H1 (cell line): ENCODE measurements around the gene ZBTB7B. TPM values are rescaled to one million over a fixed set of nuclear protein-coding genes. Genes with fewer than 3 reads are reported as not detected.

Experiments
- CTCF ChIA-PET: fragments of 300-600 bp; sonication (Branson Sonifier 250); formaldehyde crosslinking; loops from one replicate; lab custom pipeline; 2021; ENCODE audit not compliant: partially characterized antibody; lab: Charles Lee
- POLR2A ChIA-PET: fragments of 300-600 bp; sonication (Branson Sonifier 250); formaldehyde crosslinking; loops from one replicate; lab custom pipeline; 2021; ENCODE audit warnings: inconsistent platforms; ENCODE audit not compliant: partially characterized antibody; lab: Charles Lee
- DNase-seq, 2 experiments: peaks; one replicate each; pipeline versions ENCODE4 v3.0.0 to v3.0.0-alpha.2; 2010 to 2022; ENCODE audit warnings: low spot score in 2 of 2, low read depth in 1 of 2, mixed read lengths in 1 of 2
- FAIRE-seq: peaks from 2 replicates; lab custom pipeline; 2011; peaks lifted over from hg19 to GRCh38; lab: Jason Lieb, UNC
- H2AFZ ChIP-seq: 2 replicates; pipeline ENCODE4 v1.8.1; 2012; ENCODE audit warnings: low read length, inconsistent platforms
- H2AK5ac ChIP-seq: 2 replicates; pipeline ENCODE4 v1.6.1; 2013; ENCODE audit warnings: low read depth, low read length
- H2BK120ac ChIP-seq: replicated peaks from 2 replicates; pipeline ENCODE3; 2013; ENCODE audit warnings: low read depth, low read length, inconsistent platforms
- H2BK12ac ChIP-seq: 2 replicates; pipeline ENCODE4 v1.6.1; 2013; ENCODE audit warnings: low read depth, low read length
- H2BK15ac ChIP-seq: 2 replicates; pipeline ENCODE4 v1.6.1; 2013; ENCODE audit warnings: low read length
- H2BK20ac ChIP-seq: 2 replicates; pipeline ENCODE4 v1.6.1; 2013; ENCODE audit warnings: low read length
- H2BK5ac ChIP-seq: 2 replicates; pipeline ENCODE4 v1.6.1; 2013; ENCODE audit warnings: low read depth, low read length
- H3K14ac ChIP-seq: 2 replicates; pipeline ENCODE4 v1.6.1; 2013; ENCODE audit warnings: inconsistent platforms; ENCODE audit not compliant: insufficient read length
- H3K18ac ChIP-seq: 2 replicates; pipeline ENCODE4 v1.6.1; 2013; ENCODE audit warnings: low read length; ENCODE audit errors: extremely low read depth
- H3K23ac ChIP-seq: 2 replicates; pipeline ENCODE4 v1.6.1; 2013; ENCODE audit warnings: inconsistent platforms; ENCODE audit not compliant: insufficient read length
- H3K23me2 ChIP-seq: 2 replicates; pipeline ENCODE4 v1.6.1; 2013; ENCODE audit warnings: low read depth, low read length
- H3K27ac ChIP-seq: 2 replicates; pipeline ENCODE4 v1.6.1; 2011; ENCODE audit warnings: low read depth, low read length, inconsistent platforms
- H3K27me3 ChIP-seq, 4 experiments: replicated peaks in 1 of 4; 1 replicate in 1 of 4; 2 replicates in 3 of 4; pipeline versions ENCODE4 v1.6.1 to v1.8.1; 2011 to 2013; ENCODE audit warnings: low read length in 3 of 4, mild to moderate bottlenecking in 3 of 4, inconsistent platforms in 2 of 4, mixed read lengths in 2 of 4, moderate library complexity in 1 of 4; ENCODE audit not compliant: control insufficient read depth in 3 of 4, insufficient read depth in 3 of 4; ENCODE audit errors: extremely low read depth in 1 of 4
- H3K36me3 ChIP-seq, 4 experiments: 2 replicates each; pipeline versions ENCODE4 v1.6.1 to v1.8.1; 2011 to 2013; ENCODE audit warnings: mild to moderate bottlenecking in 4 of 4, low read length in 3 of 4, moderate library complexity in 2 of 4, control low read depth in 1 of 4, inconsistent platforms in 1 of 4; ENCODE audit not compliant: insufficient read depth in 4 of 4, control insufficient read depth in 2 of 4
- H3K4ac ChIP-seq: replicated peaks from 2 replicates; pipeline ENCODE3; 2013; ENCODE audit warnings: low read length, low read depth, mixed read lengths, inconsistent platforms; ENCODE audit not compliant: insufficient read length
- H3K4me1 ChIP-seq, 4 experiments: replicated peaks in 1 of 4; 1 replicate in 1 of 4; 2 replicates in 3 of 4; pipeline versions ENCODE4 v1.6.1 to v1.8.1; 2011 to 2013; ENCODE audit warnings: low read length in 3 of 4, inconsistent platforms in 2 of 4, mixed read lengths in 1 of 4; ENCODE audit not compliant: insufficient read depth in 4 of 4, control insufficient read depth in 3 of 4
- H3K4me2 ChIP-seq, 2 experiments: 2 replicates each; pipeline versions ENCODE4 v1.6.1 to v1.8.1; 2011 to 2013; ENCODE audit warnings: low read depth in 2 of 2, low read length in 2 of 2, control low read depth in 1 of 2, inconsistent platforms in 1 of 2, mild to moderate bottlenecking in 1 of 2; ENCODE audit not compliant: insufficient read depth in 1 of 2
- H3K4me3 ChIP-seq, 4 experiments: fragments of 200-600, 300-600 bp in 1 of 4; sonication (generic), shearing (Covaris generic), sonication (Bioruptor Twin) in 1 of 4; 2 replicates each; pipeline versions ENCODE4 v1.5.1 to v1.8.1; 2011 to 2016; ENCODE audit warnings: low read length in 4 of 4, low read depth in 3 of 4, control low read depth in 2 of 4, inconsistent platforms in 2 of 4, mild to moderate bottlenecking in 2 of 4, mixed read lengths in 1 of 4, moderate library complexity in 1 of 4; ENCODE audit not compliant: insufficient read depth in 2 of 4; ENCODE audit errors: extremely low read depth in 1 of 4
- H3K56ac ChIP-seq: replicated peaks from 2 replicates; pipeline ENCODE3; 2013; ENCODE audit warnings: low read depth, mild to moderate bottlenecking, mixed read lengths, low read length, inconsistent platforms; ENCODE audit not compliant: insufficient read length
- H3K79me1 ChIP-seq: 2 replicates; pipeline ENCODE4 v1.6.1; 2013; ENCODE audit warnings: low read depth, low read length, control low read depth
- H3K79me2 ChIP-seq, 2 experiments: 2 replicates each; pipeline versions ENCODE4 v1.6.1 to v1.8.1; 2012 to 2013; ENCODE audit warnings: low read length in 2 of 2, mild to moderate bottlenecking in 2 of 2, inconsistent platforms in 1 of 2; ENCODE audit not compliant: insufficient read depth in 2 of 2, control insufficient read depth in 1 of 2
- H3K9ac ChIP-seq, 4 experiments: replicated peaks in 1 of 4; 1 replicate in 1 of 4; 2 replicates in 3 of 4; pipeline versions ENCODE4 v1.6.1 to v1.8.1; 2011 to 2013; ENCODE audit warnings: low read depth in 3 of 4, low read length in 3 of 4, control low read depth in 2 of 4, mild to moderate bottlenecking in 2 of 4, moderate library complexity in 2 of 4, inconsistent platforms in 1 of 4; ENCODE audit errors: extremely low read depth in 1 of 4
- H3K9me3 ChIP-seq, 2 experiments: 2 replicates each; pipeline versions ENCODE4 v1.6.1 to v1.8.1; 2012 to 2013; ENCODE audit warnings: mild to moderate bottlenecking in 2 of 2, moderate library complexity in 2 of 2, control low read depth in 1 of 2, inconsistent platforms in 1 of 2, low read depth in 1 of 2, low read length in 1 of 2, mixed read lengths in 1 of 2; ENCODE audit not compliant: insufficient read depth in 2 of 2
- H4K20me1 ChIP-seq, 2 experiments: replicated peaks in 1 of 2; 2 replicates each; pipeline versions ENCODE3 to v1.8.1; 2011 to 2013; ENCODE audit warnings: inconsistent platforms in 2 of 2, low read length in 2 of 2, mild to moderate bottlenecking in 1 of 2; ENCODE audit not compliant: insufficient read depth in 2 of 2, control insufficient read depth in 1 of 2
- H4K5ac ChIP-seq: 2 replicates; pipeline ENCODE4 v1.6.1; 2013; ENCODE audit warnings: low read length, low read depth, mixed read lengths, inconsistent platforms; ENCODE audit not compliant: insufficient read length
- H4K8ac ChIP-seq: 2 replicates; pipeline ENCODE4 v1.8.0; 2013; ENCODE audit warnings: mild to moderate bottlenecking, moderate library complexity, low read length, inconsistent platforms; ENCODE audit not compliant: insufficient read depth; ENCODE audit errors: extremely low read depth
- H4K91ac ChIP-seq: replicated peaks from 2 replicates; pipeline ENCODE3; 2013; ENCODE audit warnings: low read length, mixed read lengths, inconsistent platforms; ENCODE audit not compliant: insufficient read length
- CTBP2 ChIP-seq: IDR thresholded peaks from 2 replicates; pipeline ENCODE4 v1.7.0; 2011; ENCODE audit warnings: borderline replicate concordance, mild to moderate bottlenecking, moderate library complexity, mixed read lengths, low read length; ENCODE audit not compliant: insufficient read depth, insufficient read length
- EP300 ChIP-seq, 2 experiments: IDR thresholded peaks; 1 replicate in 1 of 2; 2 replicates in 1 of 2; pipeline ENCODE4 v1.6.1; 2011 to 2012; ENCODE audit warnings: low read depth in 2 of 2, low read length in 2 of 2, mild to moderate bottlenecking in 2 of 2, borderline replicate concordance in 1 of 2, inconsistent platforms in 1 of 2, moderate library complexity in 1 of 2
- POLR2A ChIP-seq, 2 experiments: IDR thresholded peaks; 1 replicate in 1 of 2; 2 replicates in 1 of 2; pipeline ENCODE4 v1.6.1; 2011; ENCODE audit warnings: low read depth in 2 of 2, low read length in 2 of 2, mild to moderate bottlenecking in 2 of 2; ENCODE audit errors: control extremely low read depth in 1 of 2
- SP4 ChIP-seq: IDR thresholded peaks from 2 replicates; pipeline ENCODE4 v1.6.1; 2012; ENCODE audit warnings: low read length, inconsistent platforms
- SUZ12 ChIP-seq: fragments of 200-600 bp; sonication (generic); IDR thresholded peaks from 2 replicates; pipeline ENCODE4 v1.6.1; 2012; ENCODE audit warnings: mild to moderate bottlenecking, inconsistent platforms, low read length, moderate library complexity, mixed read lengths
- TAF7 ChIP-seq: optimal IDR thresholded peaks from 2 replicates; pipeline ENCODE3; 2011; ENCODE audit warnings: low read depth, mild to moderate bottlenecking, inconsistent platforms, low read length, moderate library complexity, borderline replicate concordance
- USF2 ChIP-seq: IDR thresholded peaks from 2 replicates; pipeline ENCODE4 v1.6.1; 2011; ENCODE audit warnings: low read length, improper control_type of control experiment
- YY1 ChIP-seq: IDR thresholded peaks from 2 replicates; pipeline ENCODE4 v1.6.1; 2011; ENCODE audit warnings: low read depth, mild to moderate bottlenecking, low read length
- WGBS, 2 experiments: shearing (Covaris generic) in 1 of 2; methylation state at CpG; one replicate each; pipeline versions ENCODE4 v1.1.6 to v1.1.7; 2013 to 2015; ENCODE audit warnings: low lambda C conversion rate in 2 of 2, mixed read lengths in 2 of 2, inconsistent platforms in 1 of 2, low coverage in 1 of 2, missing lambda C conversion rate in 1 of 2; ENCODE audit not compliant: insufficient replicate concordance in 2 of 2, insufficient coverage in 1 of 2, insufficient read length in 1 of 2; ENCODE audit errors: extremely low coverage in 1 of 2, missing lambda C conversion rate in 1 of 2; 5-methylcytosine and 5-hydroxymethylcytosine counted together
- polyA plus RNA-seq, 7 experiments: library from polyadenylated mRNA; depleted of rRNA in 3 of 7; stranded (reverse) in 5 of 7; unstranded in 2 of 7; fragments of >200 nt in 5 of 7; fragments of 200-250 nt in 2 of 7; gene quantifications; 1 replicate in 5 of 7; 2 replicates in 1 of 7; 4 replicates in 1 of 7; pipeline versions ENCODE4 v1.2.1 to v1.2.3, GENCODE V29; 2011 to 2013; ENCODE audit warnings: missing spikeins in 2 of 7, mixed read lengths in 2 of 7
- total RNA-seq: library from RNA; stranded (reverse); fragmentation: NEBNext Ultra II Directional; extraction: Animal tissue kit (Norgen Biotek cat#: 25700); gene quantifications from 2 replicates; pipeline ENCODE4 v1.2.1, GENCODE V29; 2021

The ZBTB7B gene
- total and polyA plus RNA-seq, 2 of the 8 experiments (the other 6 are each of a cell fraction or from before 2014, with no cell fraction given), result 24.5 to 36.9 TPM

GRCh38 chr1:155017041-155017945 is 14.7 kb downstream of the ZBTB7B start:
- H3K18ac ChIP-seq, result peak overlapping the region; percentile 83
- no peaks in the 10 kb centered on the region for H3K9me3 ChIP-seq
- peak overlapping the region; percentile 68 for H2BK12ac ChIP-seq
- H2AFZ ChIP-seq, result no peak overlapping the region
- peak overlapping the region; percentile 10 for H4K5ac ChIP-seq
- DNase-seq (peak; percentile 89 to 92), FAIRE-seq (no peak)
- H3K23me2 ChIP-seq, result no peaks in the 10 kb centered on the region
- no peak overlapping the region for H2AK5ac ChIP-seq
- H2BK20ac ChIP-seq, result 0 out of 2 replicates have a peak overlapping the region, but pooled peaks have one; percentile 80
- no peak overlapping the region for H2BK120ac ChIP-seq
- ChIA-PET CTCF (interaction anchor here (0.6 to 18.6 kb wide), 25 partner anchors 8 to 210 kb away, joined by 3 to 354 read pairs (median 4); partner anchors contain the start of genes ADAM15, DCST1, DCST2 and EFNA4), POLR2A (interaction anchor here (0.6 to 14.8 kb wide), 15 partner anchors 12 to 180 kb away, joined by 3 to 128 read pairs (median 5); partner anchors contain the start of genes ADAM15, CKS1B, DCST1 and DCST2)
- H2BK5ac ChIP-seq, result peak overlapping the region; percentile 85; the same call in 1 of the 2 replicates
- H3K36me3 ChIP-seq, result peaks cover 0 to 29% (median 13%) of the 10 kb centered on the region in 4 experiments; a peak in 4 of 8 replicates
- H3K4me3 ChIP-seq, result peak overlapping the region; percentile 21 to 60 (median 39); a peak in 7 of 8 replicates
- peaks cover 8 to 23% (median 16%) of the 10 kb centered on the region in 4 experiments for H3K4me1 ChIP-seq
- H3K4me2 ChIP-seq, result peak overlapping the region; percentile 4 to 59; a peak in 3 of 4 replicates
- H3K23ac ChIP-seq, result no peak overlapping the region
- no peak overlapping the region; the same call in 1 of the 2 replicates for H2BK15ac ChIP-seq
- H4K20me1 ChIP-seq, result no peaks in the 10 kb centered on the region
- H4K91ac ChIP-seq, result no peak overlapping the region
- peak overlapping the region; percentile 58 for H3K4ac ChIP-seq
- peaks cover 3% of the 10 kb centered on the region; the same call in 1 of the 2 replicates for H3K79me1 ChIP-seq
- peak overlapping the region in 2 of 4 experiments; percentile 38 to 41; a peak in 3 of 7 replicates for H3K9ac ChIP-seq
- H3K79me2 ChIP-seq, result peaks cover 0 to 9% of the 10 kb centered on the region in 2 experiments; a peak in 2 of 4 replicates
- peak overlapping the region; percentile 71; the same call in 1 of the 2 replicates for H3K27ac ChIP-seq
- H3K27me3 ChIP-seq, result peaks cover 0 to 2% (median 0%) of the 10 kb centered on the region in 4 experiments; a peak in 1 of 7 replicates
- no peak overlapping the region for H3K14ac ChIP-seq
- peak overlapping the region; percentile 45; the same call in 1 of the 2 replicates for H4K8ac ChIP-seq
- WGBS, 2 experiments, result 6% methylated on average over 18 of the region's 49 CpGs; no CpG with 5 or more reads in 1 of the 2 experiments
- no peak overlapping the region for H3K56ac ChIP-seq
- TF ChIP-seq POLR2A (IDR thresholded peaks at IDR 0.05; ENCODE audit: control extremely low read depth in 1 of 2, low read depth in 2 of 2, low read length in 2 of 2) (peak in 1 of 2 experiments; percentile 20; a peak in 1 of 3 replicates), EP300 (IDR thresholded peaks at IDR 0.05; ENCODE audit: borderline replicate concordance in 1 of 2, low read depth in 2 of 2, low read length in 2 of 2) (peak in 1 of 2 experiments; percentile 78; a peak in 2 of 3 replicates), SP4 (no peak), TAF7 (peak; percentile 59), YY1 (peak; percentile 61; the same call in 1 of the 2 replicates), USF2 (no peak), SUZ12 (no peak), CTBP2 (peak; percentile 70)
